HepG2 (cell line): Measurements from ENCODE around the gene PLCL1. TPM values are rescaled to one million over a fixed set of nuclear protein-coding genes. Genes with fewer than 3 reads are reported as not detected.

Experiments
- ATAC-seq: fragments of 200-7000 bp; cut with Tn5 transposase; 3 replicates; pipeline ENCODE4 v1.9.1; 2020; ENCODE audit warnings: mild to moderate bottlenecking, moderate library complexity
- BruUV-seq: library from RNA; stranded (reverse); fragments of 400-500 nt; replicated peaks from 2 replicates; lab custom pipeline; 2021; lab: Mats Ljungman, UMichigan
- CTCF ChIA-PET: fragments of 300-600 bp; formaldehyde crosslinking; extraction: SDS; loops from one replicate; lab custom pipeline; 2021; ENCODE audit warnings: low total read pairs, inconsistent platforms, low intra/inter-chr PET ratio; lab: Yijun Ruan, JAX
- POLR2A ChIA-PET: fragments of 350-600 bp; sonication (Branson Sonifier 250); formaldehyde crosslinking; loops from one replicate; lab custom pipeline; 2020; ENCODE audit warnings: antibody characterized with exemption, inconsistent platforms; lab: Yijun Ruan, JAX
- DNase-seq: peaks from one replicate; pipeline ENCODE4 v3.0.0-alpha.2; 2015; ENCODE audit warnings: low spot score
- FAIRE-seq: peaks from 3 replicates; lab custom pipeline; 2011; peaks lifted over from hg19 to GRCh38; lab: Jason Lieb, UNC
- H2AFZ ChIP-seq: one replicate; pipeline ENCODE4 v1.6.1; 2011; ENCODE audit warnings: low read length, inconsistent platforms
- H3K27ac ChIP-seq: fragments of 300-600 bp; 3 replicates; pipeline ENCODE4 v1.8.0; 2011; ENCODE audit warnings: mixed run types, mild to moderate bottlenecking, mixed read lengths, low read length, inconsistent platforms; ENCODE audit not compliant: insufficient read depth; ENCODE audit errors: extremely low read length
- H3K27me3 ChIP-seq, 2 experiments: fragments of 200-600 bp in 1 of 2; 2 replicates in 1 of 2; 3 replicates in 1 of 2; pipeline versions ENCODE4 v1.6.0 to v1.8.0; 2011; ENCODE audit warnings: low read length in 2 of 2, mild to moderate bottlenecking in 2 of 2, moderate library complexity in 2 of 2, inconsistent platforms in 1 of 2; ENCODE audit not compliant: insufficient read depth in 2 of 2, control insufficient read depth in 1 of 2
- H3K36me3 ChIP-seq, 2 experiments: fragments of 200-600 bp in 1 of 2; replicated peaks in 1 of 2; 2 replicates in 1 of 2; 3 replicates in 1 of 2; pipeline versions ENCODE4 v1.5.1 to v1.8.0; 2011; ENCODE audit warnings: low read length in 2 of 2, inconsistent platforms in 1 of 2; ENCODE audit not compliant: insufficient read depth in 2 of 2, control insufficient read depth in 1 of 2
- H3K4me1 ChIP-seq: 2 replicates; pipeline ENCODE4 v1.5.1; 2012; ENCODE audit warnings: low read length, inconsistent platforms; ENCODE audit not compliant: insufficient read depth
- H3K4me2 ChIP-seq: 2 replicates; pipeline ENCODE4 v1.6.0; 2011; ENCODE audit warnings: low read depth, low read length, inconsistent platforms
- H3K4me3 ChIP-seq, 3 experiments: fragments of 200-600 bp in 1 of 3; sonication (generic), shearing (Covaris generic) in 1 of 3; replicated peaks in 1 of 3; 2 replicates each; pipeline ENCODE4 v1.5.1; 2011 to 2016; ENCODE audit warnings: low read length in 3 of 3, inconsistent platforms in 2 of 3, low read depth in 2 of 3, mild to moderate bottlenecking in 2 of 3, control low read depth in 1 of 3, mixed read lengths in 1 of 3; ENCODE audit not compliant: insufficient read depth in 1 of 3
- H3K79me2 ChIP-seq: one replicate; pipeline ENCODE4 v1.6.1; 2011; ENCODE audit warnings: low read length, inconsistent platforms; ENCODE audit not compliant: insufficient read depth
- H3K9ac ChIP-seq: 2 replicates; pipeline ENCODE4 v1.6.0; 2011; ENCODE audit warnings: mild to moderate bottlenecking, low read depth, low read length, inconsistent platforms; ENCODE audit not compliant: insufficient read depth
- H3K9me3 ChIP-seq: 2 replicates; pipeline ENCODE4 v1.5.1; 2012; ENCODE audit warnings: mild to moderate bottlenecking, low read length
- H4K20me1 ChIP-seq: 2 replicates; pipeline ENCODE4 v1.6.0; 2011; ENCODE audit warnings: inconsistent platforms, mild to moderate bottlenecking, low read length, moderate library complexity; ENCODE audit not compliant: insufficient read depth
- AGO1 ChIP-seq: fragments of 200-400 bp; formaldehyde crosslinking; IDR thresholded peaks from 2 replicates; pipeline ENCODE4 v1.6.1; 2017; ENCODE audit warnings: mild to moderate bottlenecking, low read depth, low read length, moderate library complexity; ENCODE audit not compliant: poor library complexity, severe bottlenecking
- CHCHD3 ChIP-seq: sonication (generic); formaldehyde crosslinking; IDR thresholded peaks from 2 replicates; pipeline ENCODE4 v1.8.0; 2022; ENCODE audit warnings: mild to moderate bottlenecking, missing genetic modification reagents, moderate library complexity
- GLI4 ChIP-seq: sonication (generic); formaldehyde crosslinking; IDR thresholded peaks from 2 replicates; pipeline ENCODE4 v1.5.1; 2020; ENCODE audit warnings: missing genetic modification reagents, mild to moderate bottlenecking, moderate library complexity, borderline replicate concordance
- HDAC1 ChIP-seq: sonication (generic); formaldehyde crosslinking; IDR thresholded peaks from 2 replicates; pipeline ENCODE4 v1.5.1; 2020; ENCODE audit warnings: mild to moderate bottlenecking, missing genetic modification reagents
- TRIM24 ChIP-seq: sonication (generic); formaldehyde crosslinking; IDR thresholded peaks from 2 replicates; pipeline ENCODE4 v1.8.0; 2022; ENCODE audit warnings: mild to moderate bottlenecking, missing genetic modification reagents
- ZC3H4 ChIP-seq: sonication (generic); formaldehyde crosslinking; IDR thresholded peaks from 2 replicates; pipeline ENCODE4 v1.4.0; 2020; ENCODE audit warnings: missing genetic modification reagents, borderline replicate concordance
- ZFX ChIP-seq: sonication (generic); formaldehyde crosslinking; IDR thresholded peaks from 2 replicates; pipeline ENCODE4 v1.4.0; 2020; ENCODE audit warnings: mild to moderate bottlenecking, low read depth, missing genetic modification reagents, moderate library complexity
- ZNF136 ChIP-seq: sonication (generic); formaldehyde crosslinking; IDR thresholded peaks from 2 replicates; pipeline ENCODE4 v1.8.1; 2022; ENCODE audit warnings: low read depth, mild to moderate bottlenecking, moderate library complexity, missing genetic modification reagents
- ZNF20 ChIP-seq: sonication (generic); formaldehyde crosslinking; IDR thresholded peaks from 2 replicates; pipeline ENCODE4 v1.4.0; 2020; ENCODE audit warnings: mild to moderate bottlenecking, moderate library complexity, missing genetic modification reagents
- ZNF709 ChIP-seq: sonication (generic); formaldehyde crosslinking; IDR thresholded peaks from 2 replicates; pipeline ENCODE4 v1.5.0; 2020; ENCODE audit warnings: mild to moderate bottlenecking, missing genetic modification reagents
- ZNF720 ChIP-seq: sonication (generic); formaldehyde crosslinking; IDR thresholded peaks from 2 replicates; pipeline ENCODE4 v1.4.0; 2020; ENCODE audit warnings: missing genetic modification reagents
- WGBS: methylation state at CpG from one replicate; pipeline ENCODE4 v1.1.6; 2017; ENCODE audit warnings: low lambda C conversion rate; 5-methylcytosine and 5-hydroxymethylcytosine counted together
- in situ Hi-C: cut with HindIII; loops from 2 replicates; pipeline ENCODE4 v1.10.0; 2017; ENCODE audit warnings: low pct_unique_long_range_greater_than_20kb; ENCODE audit not compliant: extremely low pct_ligation_motif_present
- intact Hi-C: fragments of 100-400 bp; cut with micrococcal nuclease; formaldehyde crosslinking; loops from one replicate; pipeline ENCODE4 v1.10.0; 2022; ENCODE audit not compliant: unreplicated experiment
- polyA plus RNA-seq, 8 experiments: library from polyadenylated mRNA; depleted of rRNA in 3 of 8; stranded (reverse) in 7 of 8; unstranded in 1 of 8; fragments of >200 nt; fragmentation: Illumina TruSeq in 4 of 8; extraction: Trizol in 4 of 8; gene quantifications; 2 replicates each; pipeline versions ENCODE4 v1.2.1 to v1.2.3, GENCODE V29; 2011 to 2016; ENCODE audit warnings: low read depth in 4 of 8, missing spikeins in 1 of 8, mixed read lengths in 1 of 8; ENCODE audit not compliant: insufficient read depth in 1 of 8
- total RNA-seq, 5 experiments: library from RNA; depleted of rRNA; stranded (reverse); fragments of >200 nt; fragmentation: Illumina TruSeq; extraction: Trizol; gene quantifications; 2 replicates each; pipeline ENCODE4 v1.2.3, GENCODE V29; 2016; ENCODE audit warnings: low read depth in 1 of 5
- TF ChIP-seq, protein P1 (sequence below), 2 experiments: sonication (generic) in 1 of 2; formaldehyde crosslinking in 1 of 2; IDR thresholded peaks; 2 replicates each; pipeline versions ENCODE4 v1.5.1 to v1.6.1; 2011 to 2020; ENCODE audit warnings: borderline replicate concordance in 1 of 2, low read depth in 1 of 2, low read length in 1 of 2, mild to moderate bottlenecking in 1 of 2, missing genetic modification reagents in 1 of 2, moderate library complexity in 1 of 2
- TF ChIP-seq, protein P2 (sequence below): sonication (generic); formaldehyde crosslinking; IDR thresholded peaks from 2 replicates; pipeline ENCODE4 v1.4.0; 2020; ENCODE audit warnings: missing genetic modification reagents, mild to moderate bottlenecking, borderline replicate concordance
- TF ChIP-seq, protein P3 (sequence below): sonication (generic); formaldehyde crosslinking; IDR thresholded peaks from 2 replicates; pipeline ENCODE4; 2020; ENCODE audit warnings: missing genetic modification reagents, mild to moderate bottlenecking, borderline replicate concordance

Gene PLCL1
- total and polyA plus RNA-seq, 2 of the 13 experiments (the other 11 are each of a cell fraction or from before 2014, with no cell fraction given), result not detected

DNA sequence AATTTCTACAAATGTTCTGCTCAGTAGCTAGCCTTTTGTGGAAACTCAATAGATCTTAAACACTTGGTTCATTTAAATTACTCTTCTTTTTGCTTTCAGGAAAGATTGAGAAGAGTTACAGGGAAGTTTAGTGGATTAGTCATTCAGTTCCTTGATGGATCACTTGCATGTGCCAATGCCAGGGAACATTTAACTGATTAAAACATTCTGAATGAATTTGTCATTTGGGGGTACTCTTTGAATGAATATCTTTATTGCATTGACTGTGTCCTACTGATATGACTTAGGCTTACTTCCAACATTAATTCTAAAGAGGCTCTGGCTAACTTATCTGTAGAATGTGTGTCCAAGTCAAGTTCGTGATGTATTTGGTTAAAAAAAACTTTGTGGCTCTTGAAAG, 199.8 kb downstream of the PLCL1 start:
- Histone ChIP-seq H3K4me2 (no peak overlapping the region), H2AFZ (no peak overlapping the region), H3K79me2 (no peaks in the 10 kb centered on the region), H3K27ac (no peak overlapping the region), H4K20me1 (no peaks in the 10 kb centered on the region), H3K9me3 (no peaks in the 10 kb centered on the region), H3K4me1 (no peaks in the 10 kb centered on the region), H3K4me3 (no peak overlapping the region), H3K9ac (no peak overlapping the region), H3K27me3 (peaks cover 0 to 5% of the 10 kb centered on the region in 2 experiments; a peak in 1 of 5 replicates), H3K36me3 (no peaks in the 10 kb centered on the region)
- no peak for TF ChIP-seq AGO1
- no peak for TF ChIP-seq ZNF720 (CRISPR knock-in tag)
- TF ChIP-seq ZC3H4 (CRISPR knock-in tag), result no peak
- TF ChIP-seq, protein P1, sequence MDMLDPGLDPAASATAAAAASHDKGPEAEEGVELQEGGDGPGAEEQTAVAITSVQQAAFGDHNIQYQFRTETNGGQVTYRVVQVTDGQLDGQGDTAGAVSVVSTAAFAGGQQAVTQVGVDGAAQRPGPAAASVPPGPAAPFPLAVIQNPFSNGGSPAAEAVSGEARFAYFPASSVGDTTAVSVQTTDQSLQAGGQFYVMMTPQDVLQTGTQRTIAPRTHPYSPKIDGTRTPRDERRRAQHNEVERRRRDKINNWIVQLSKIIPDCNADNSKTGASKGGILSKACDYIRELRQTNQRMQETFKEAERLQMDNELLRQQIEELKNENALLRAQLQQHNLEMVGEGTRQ (IDR thresholded peaks at IDR 0.05; ENCODE audit: low read depth, low read length), result no peak
- TF ChIP-seq, protein P1 (CRISPR knock-in tag; IDR thresholded peaks at IDR 0.05; ENCODE audit: borderline replicate concordance), result no peak
- no peak for TF ChIP-seq HDAC1
- TF ChIP-seq GLI4 (CRISPR knock-in tag), result no peak
- TF ChIP-seq, protein P2, sequence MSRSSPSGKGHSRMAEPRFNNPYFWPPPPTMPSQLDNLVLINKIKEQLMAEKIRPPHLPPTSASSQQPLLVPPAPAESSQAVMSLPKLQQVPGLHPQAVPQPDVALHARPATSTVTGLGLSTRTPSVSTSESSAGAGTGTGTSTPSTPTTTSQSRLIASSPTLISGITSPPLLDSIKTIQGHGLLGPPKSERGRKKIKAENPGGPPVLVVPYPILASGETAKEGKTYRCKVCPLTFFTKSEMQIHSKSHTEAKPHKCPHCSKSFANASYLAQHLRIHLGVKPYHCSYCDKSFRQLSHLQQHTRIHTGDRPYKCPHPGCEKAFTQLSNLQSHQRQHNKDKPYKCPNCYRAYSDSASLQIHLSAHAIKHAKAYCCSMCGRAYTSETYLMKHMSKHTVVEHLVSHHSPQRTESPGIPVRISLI, result no peak
- TF ChIP-seq, protein P3, sequence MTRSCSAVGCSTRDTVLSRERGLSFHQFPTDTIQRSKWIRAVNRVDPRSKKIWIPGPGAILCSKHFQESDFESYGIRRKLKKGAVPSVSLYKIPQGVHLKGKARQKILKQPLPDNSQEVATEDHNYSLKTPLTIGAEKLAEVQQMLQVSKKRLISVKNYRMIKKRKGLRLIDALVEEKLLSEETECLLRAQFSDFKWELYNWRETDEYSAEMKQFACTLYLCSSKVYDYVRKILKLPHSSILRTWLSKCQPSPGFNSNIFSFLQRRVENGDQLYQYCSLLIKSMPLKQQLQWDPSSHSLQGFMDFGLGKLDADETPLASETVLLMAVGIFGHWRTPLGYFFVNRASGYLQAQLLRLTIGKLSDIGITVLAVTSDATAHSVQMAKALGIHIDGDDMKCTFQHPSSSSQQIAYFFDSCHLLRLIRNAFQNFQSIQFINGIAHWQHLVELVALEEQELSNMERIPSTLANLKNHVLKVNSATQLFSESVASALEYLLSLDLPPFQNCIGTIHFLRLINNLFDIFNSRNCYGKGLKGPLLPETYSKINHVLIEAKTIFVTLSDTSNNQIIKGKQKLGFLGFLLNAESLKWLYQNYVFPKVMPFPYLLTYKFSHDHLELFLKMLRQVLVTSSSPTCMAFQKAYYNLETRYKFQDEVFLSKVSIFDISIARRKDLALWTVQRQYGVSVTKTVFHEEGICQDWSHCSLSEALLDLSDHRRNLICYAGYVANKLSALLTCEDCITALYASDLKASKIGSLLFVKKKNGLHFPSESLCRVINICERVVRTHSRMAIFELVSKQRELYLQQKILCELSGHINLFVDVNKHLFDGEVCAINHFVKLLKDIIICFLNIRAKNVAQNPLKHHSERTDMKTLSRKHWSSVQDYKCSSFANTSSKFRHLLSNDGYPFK (CRISPR knock-in tag), result no peak
- TF ChIP-seq ZNF709, result no peak
- TF ChIP-seq ZNF20 (CRISPR knock-in tag), result no peak
- no peak for TF ChIP-seq ZNF136 (CRISPR knock-in tag)
- TF ChIP-seq ZFX, result no peak
- TF ChIP-seq CHCHD3 (CRISPR knock-in tag), result no peak
- TF ChIP-seq TRIM24 (CRISPR knock-in tag), result no peak
- ATAC-seq (no peak), DNase-seq (no peak), FAIRE-seq (no peak)
- WGBS, result 8% methylated on average over 1 of the region's 1 CpG
- in situ Hi-C loops (no loop called here), intact Hi-C loops (no loop called here)
- ChIA-PET POLR2A (no interaction called here), CTCF (no interaction called here)
- BruUV-seq, result no TSS peak
